ENCODE data around the gene FMNL1. TPM values are rescaled to one million over a fixed set of nuclear protein-coding genes. Genes with fewer than 3 reads are reported as not detected.
A peak's percentile ranks its signal among the peaks of the same experiment; 100 is the strongest.

FMNL1 gene
- polyA plus RNA-seq, 4 donors: 3.1 to 15.4 (median 6.9) TPM

- WGBS, 3 donors: 86 to 94% (median 92%) methylated on average over 2 of the region's 2 CpGs
- peaks cover 0 to 2% (median 0%) of the 10 kb centered on the region in 3 donors for H3K36me3 ChIP-seq (ENCODE audit: control insufficient read depth in 3 of 3, insufficient read depth in 2 of 3, low read depth in 1 of 3, low read length in 3 of 3)
- H3K4me3 ChIP-seq (ENCODE audit: low read depth in 1 of 3, low read length in 3 of 3): no peak overlapping the region
- DNase-seq (no peak), FAIRE-seq (no peak)
- H3K27ac ChIP-seq (ENCODE audit: low read depth in 1 of 3, low read length in 2 of 3): no peak overlapping the region
- peaks cover 0 to 13% (median 0%) of the 10 kb centered on the region in 3 donors for H3K4me1 ChIP-seq (ENCODE audit: control insufficient read depth in 3 of 3, insufficient read depth in 2 of 3, low read depth in 1 of 3, low read length in 2 of 3)
- H3K9me3 ChIP-seq (ENCODE audit: control insufficient read depth in 2 of 2, insufficient read depth in 1 of 2, low read depth in 1 of 2, low read length in 1 of 2): no peaks in the 10 kb centered on the region
- peaks cover 0 to 51% (median 0%) of the 10 kb centered on the region in 3 donors for H3K27me3 ChIP-seq (ENCODE audit: control insufficient read depth in 3 of 3, insufficient read depth in 3 of 3, low read length in 3 of 3)
These were observed 16.0 kb downstream of the FMNL1 start for GRCh38 chr17:45237686-45238085.

GRCh38 chr17:45238155-45238774 is 16.6 kb downstream of the FMNL1 start:
- FAIRE-seq (no peak), DNase-seq (no peak)
- Histone ChIP-seq H3K36me3 (ENCODE audit: control insufficient read depth in 3 of 3, insufficient read depth in 2 of 3, low read depth in 1 of 3, low read length in 3 of 3) (peaks cover 0 to 2% (median 0%) of the 10 kb centered on the region in 3 donors), H3K27ac (ENCODE audit: low read depth in 1 of 3, low read length in 2 of 3) (no peak overlapping the region), H3K27me3 (ENCODE audit: control insufficient read depth in 3 of 3, insufficient read depth in 3 of 3, low read length in 3 of 3) (peaks cover 0 to 48% (median 0%) of the 10 kb centered on the region in 3 donors), H3K9me3 (ENCODE audit: control insufficient read depth in 2 of 2, insufficient read depth in 1 of 2, low read depth in 1 of 2, low read length in 1 of 2) (no peaks in the 10 kb centered on the region), H3K4me3 (ENCODE audit: low read depth in 1 of 3, low read length in 3 of 3) (no peak overlapping the region), H3K4me1 (ENCODE audit: control insufficient read depth in 3 of 3, insufficient read depth in 2 of 3, low read depth in 1 of 3, low read length in 2 of 3) (peaks cover 0 to 13% (median 0%) of the 10 kb centered on the region in 3 donors)
- 95 to 99% (median 97%) methylated on average over 6 to 7 of the region's 7 CpGs for WGBS, 3 donors

DNA sequence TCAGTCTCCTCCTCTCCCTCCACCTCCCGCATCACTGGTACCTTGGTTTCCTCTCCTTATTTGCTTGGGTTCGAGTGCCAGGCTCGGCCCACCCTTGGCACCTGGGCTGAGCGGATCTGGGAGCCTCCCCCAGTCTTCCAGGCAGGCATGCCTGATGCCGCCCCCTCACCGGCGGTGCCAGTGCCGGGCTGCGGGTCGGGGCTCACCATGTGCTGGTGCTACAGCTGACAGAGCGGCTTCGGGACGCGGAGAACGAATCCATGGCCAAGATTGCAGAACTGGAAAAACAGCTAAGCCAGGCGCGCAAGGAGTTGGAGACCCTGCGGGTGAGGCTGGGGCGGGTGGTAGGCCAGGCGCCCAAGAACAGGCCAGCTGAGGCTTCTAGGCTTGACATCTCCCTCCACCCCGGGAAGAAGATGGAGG is 19.2 kb downstream of the FMNL1 start:
- no peak for FAIRE-seq
- 16 to 50% (median 38%) methylated on average over 20 to 21 of the region's 21 CpGs for WGBS, 3 donors
- H3K4me3 ChIP-seq (ENCODE audit: low read depth in 1 of 3, low read length in 3 of 3): peak overlapping the region in 1 of 3 donors; percentile 35

DNA sequence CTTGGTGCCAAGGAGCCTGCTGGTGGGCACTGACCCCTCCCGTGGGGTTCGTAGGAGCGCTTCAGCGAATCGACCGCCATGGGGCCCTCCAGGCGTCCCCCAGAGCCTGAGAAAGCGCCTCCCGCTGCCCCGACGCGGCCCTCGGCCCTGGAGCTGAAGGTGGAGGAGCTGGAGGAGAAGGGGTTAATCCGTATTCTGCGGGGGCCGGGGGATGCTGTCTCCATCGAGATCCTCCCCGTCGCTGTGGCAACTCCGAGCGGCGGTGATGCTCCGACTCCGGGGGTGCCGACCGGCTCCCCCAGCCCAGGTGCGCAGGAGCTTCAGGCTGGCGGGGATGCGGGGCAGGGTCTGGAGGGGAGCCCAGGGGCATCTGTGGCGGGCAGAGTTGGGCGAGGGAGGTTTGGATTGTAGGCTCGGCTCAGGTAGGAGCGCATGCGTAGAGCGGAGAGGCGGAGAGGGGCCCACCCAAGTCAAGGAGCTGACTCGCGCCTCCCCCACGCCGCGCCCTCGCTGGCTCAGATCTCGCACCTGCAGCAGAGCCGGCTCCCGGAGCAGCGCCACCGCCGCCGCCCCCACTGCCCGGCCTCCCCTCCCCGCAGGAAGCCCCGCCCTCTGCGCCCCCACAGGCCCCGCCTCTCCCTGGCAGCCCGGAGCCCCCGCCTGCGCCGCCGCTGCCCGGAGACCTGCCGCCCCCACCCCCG is 19.8 kb downstream of the FMNL1 start:
- H3K4me1 ChIP-seq (ENCODE audit: control insufficient read depth in 3 of 3, insufficient read depth in 2 of 3, low read depth in 1 of 3, low read length in 2 of 3): peaks cover 0 to 13% (median 0%) of the 10 kb centered on the region in 3 donors
- H3K36me3 ChIP-seq (ENCODE audit: control insufficient read depth in 3 of 3, insufficient read depth in 2 of 3, low read depth in 1 of 3, low read length in 3 of 3): peaks cover 0 to 11% (median 2%) of the 10 kb centered on the region in 3 donors
- no peak overlapping the region for H3K27ac ChIP-seq (ENCODE audit: low read depth in 1 of 3, low read length in 2 of 3)
- FAIRE-seq: no peak
- H3K4me3 ChIP-seq (ENCODE audit: low read depth in 1 of 3, low read length in 3 of 3): peak overlapping the region in 1 of 3 donors; percentile 35
- DNase-seq: peak in 1 of 2 donors; percentile 73
- 15 to 40% (median 22%) methylated on average over 32 to 62 of the region's 62 CpGs for WGBS, 3 donors
- peaks cover 0 to 43% (median 0%) of the 10 kb centered on the region in 3 donors for H3K27me3 ChIP-seq (ENCODE audit: control insufficient read depth in 3 of 3, insufficient read depth in 3 of 3, low read length in 3 of 3)
- no peaks in the 10 kb centered on the region for H3K9me3 ChIP-seq (ENCODE audit: control insufficient read depth in 2 of 2, insufficient read depth in 1 of 2, low read depth in 1 of 2, low read length in 1 of 2)

More for the DNA sequence above, 19.2 kb downstream of the FMNL1 start:
- H3K9me3 ChIP-seq (ENCODE audit: control insufficient read depth in 2 of 2, insufficient read depth in 1 of 2, low read depth in 1 of 2, low read length in 1 of 2): no peaks in the 10 kb centered on the region
- H3K4me1 ChIP-seq (ENCODE audit: control insufficient read depth in 3 of 3, insufficient read depth in 2 of 3, low read depth in 1 of 3, low read length in 2 of 3): peaks cover 0 to 13% (median 0%) of the 10 kb centered on the region in 3 donors
- peaks cover 0 to 8% (median 2%) of the 10 kb centered on the region in 3 donors for H3K36me3 ChIP-seq (ENCODE audit: control insufficient read depth in 3 of 3, insufficient read depth in 2 of 3, low read depth in 1 of 3, low read length in 3 of 3)
- no peak for DNase-seq
- no peak overlapping the region for H3K27ac ChIP-seq (ENCODE audit: low read depth in 1 of 3, low read length in 2 of 3)
- peaks cover 0 to 42% (median 0%) of the 10 kb centered on the region in 3 donors for H3K27me3 ChIP-seq (ENCODE audit: control insufficient read depth in 3 of 3, insufficient read depth in 3 of 3, low read length in 3 of 3)

DNA sequence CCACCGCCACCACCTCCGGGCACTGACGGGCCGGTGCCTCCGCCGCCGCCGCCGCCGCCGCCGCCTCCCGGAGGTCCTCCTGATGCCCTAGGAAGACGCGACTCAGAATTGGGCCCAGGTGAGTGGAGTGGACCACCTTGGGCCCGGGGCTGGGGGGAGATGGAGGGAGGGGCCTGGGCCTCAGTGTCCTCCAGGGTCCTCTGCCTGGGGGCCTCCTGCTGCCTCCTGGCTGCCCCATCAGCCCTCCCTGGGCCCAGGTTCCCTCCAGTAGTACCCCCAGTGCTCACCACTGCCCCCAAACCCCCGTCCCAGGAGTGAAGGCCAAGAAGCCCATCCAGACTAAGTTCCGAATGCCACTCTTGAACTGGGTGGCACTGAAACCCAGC is 20.3 kb downstream of the FMNL1 start:
- peaks cover 0 to 41% (median 0%) of the 10 kb centered on the region in 3 donors for H3K27me3 ChIP-seq (ENCODE audit: control insufficient read depth in 3 of 3, insufficient read depth in 3 of 3, low read length in 3 of 3)
- FAIRE-seq (no peak), DNase-seq (no peak)
- no peaks in the 10 kb centered on the region for H3K9me3 ChIP-seq (ENCODE audit: control insufficient read depth in 2 of 2, insufficient read depth in 1 of 2, low read depth in 1 of 2, low read length in 1 of 2)
- peaks cover 0 to 11% (median 2%) of the 10 kb centered on the region in 3 donors for H3K36me3 ChIP-seq (ENCODE audit: control insufficient read depth in 3 of 3, insufficient read depth in 2 of 3, low read depth in 1 of 3, low read length in 3 of 3)
- 29 to 41% (median 30%) methylated on average over 5 to 18 of the region's 18 CpGs for WGBS, 3 donors
- H3K4me3 ChIP-seq (ENCODE audit: low read depth in 1 of 3, low read length in 3 of 3): no peak overlapping the region
- no peak overlapping the region for H3K27ac ChIP-seq (ENCODE audit: low read depth in 1 of 3, low read length in 2 of 3)
- peaks cover 0 to 19% (median 0%) of the 10 kb centered on the region in 3 donors for H3K4me1 ChIP-seq (ENCODE audit: control insufficient read depth in 3 of 3, insufficient read depth in 2 of 3, low read depth in 1 of 3, low read length in 2 of 3)

DNA sequence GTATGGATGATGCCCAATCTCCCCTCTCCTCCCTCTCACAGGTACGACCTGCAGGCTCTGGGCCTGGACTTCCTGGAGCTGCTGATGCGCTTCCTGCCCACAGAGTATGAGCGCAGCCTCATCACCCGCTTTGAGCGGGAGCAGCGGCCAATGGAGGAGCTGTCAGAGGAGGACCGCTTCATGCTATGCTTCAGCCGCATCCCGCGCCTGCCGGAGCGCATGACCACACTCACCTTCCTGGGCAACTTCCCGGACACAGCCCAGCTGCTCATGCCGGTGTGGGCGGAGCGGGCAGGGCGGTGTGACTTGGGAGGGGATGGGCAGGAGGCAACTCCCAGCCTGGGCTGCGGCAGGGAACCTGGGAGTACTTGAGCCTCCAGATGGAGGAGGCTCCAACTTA is 22.1 kb downstream of the FMNL1 start:
- Histone ChIP-seq H3K9me3 (ENCODE audit: control insufficient read depth in 2 of 2, insufficient read depth in 1 of 2, low read depth in 1 of 2, low read length in 1 of 2) (no peaks in the 10 kb centered on the region), H3K27ac (ENCODE audit: low read depth in 1 of 3, low read length in 2 of 3) (no peak overlapping the region), H3K4me3 (ENCODE audit: low read depth in 1 of 3, low read length in 3 of 3) (no peak overlapping the region), H3K27me3 (ENCODE audit: control insufficient read depth in 3 of 3, insufficient read depth in 3 of 3, low read length in 3 of 3) (peaks cover 0 to 35% (median 0%) of the 10 kb centered on the region in 3 donors), H3K4me1 (ENCODE audit: control insufficient read depth in 3 of 3, insufficient read depth in 2 of 3, low read depth in 1 of 3, low read length in 2 of 3) (peaks cover 0 to 25% (median 0%) of the 10 kb centered on the region in 3 donors), H3K36me3 (ENCODE audit: control insufficient read depth in 3 of 3, insufficient read depth in 2 of 3, low read depth in 1 of 3, low read length in 3 of 3) (peaks cover 0 to 11% (median 2%) of the 10 kb centered on the region in 3 donors)
- no peak for FAIRE-seq
- peak in 1 of 2 donors; percentile 80 for DNase-seq
- WGBS, 3 donors: 34 to 77% (median 42%) methylated on average over 18 of the region's 18 CpGs

GRCh38 chr17:45244725-45245656 is 23.3 kb downstream of the FMNL1 start:
- Histone ChIP-seq H3K4me1 (ENCODE audit: control insufficient read depth in 3 of 3, insufficient read depth in 2 of 3, low read depth in 1 of 3, low read length in 2 of 3) (peaks cover 0 to 31% (median 0%) of the 10 kb centered on the region in 3 donors), H3K27ac (ENCODE audit: low read depth in 1 of 3, low read length in 2 of 3) (no peak overlapping the region), H3K36me3 (ENCODE audit: control insufficient read depth in 3 of 3, insufficient read depth in 2 of 3, low read depth in 1 of 3, low read length in 3 of 3) (peaks cover 0 to 15% (median 2%) of the 10 kb centered on the region in 3 donors), H3K4me3 (ENCODE audit: low read depth in 1 of 3, low read length in 3 of 3) (no peak overlapping the region), H3K9me3 (ENCODE audit: control insufficient read depth in 2 of 2, insufficient read depth in 1 of 2, low read depth in 1 of 2, low read length in 1 of 2) (no peaks in the 10 kb centered on the region), H3K27me3 (ENCODE audit: control insufficient read depth in 3 of 3, insufficient read depth in 3 of 3, low read length in 3 of 3) (peaks cover 0 to 30% (median 0%) of the 10 kb centered on the region in 3 donors)
- WGBS, 3 donors: 84 to 90% (median 86%) methylated on average over 21 of the region's 21 CpGs
- no peak for DNase-seq
- FAIRE-seq: no peak

GRCh38 chr17:45246338-45246737 is 24.7 kb downstream of the FMNL1 start:
- Histone ChIP-seq H3K36me3 (ENCODE audit: control insufficient read depth in 3 of 3, insufficient read depth in 2 of 3, low read depth in 1 of 3, low read length in 3 of 3) (peaks cover 0 to 25% (median 2%) of the 10 kb centered on the region in 3 donors), H3K9me3 (ENCODE audit: control insufficient read depth in 2 of 2, insufficient read depth in 1 of 2, low read depth in 1 of 2, low read length in 1 of 2) (no peaks in the 10 kb centered on the region), H3K4me3 (ENCODE audit: low read depth in 1 of 3, low read length in 3 of 3) (peak overlapping the region in 1 of 3 donors; percentile 81), H3K27ac (ENCODE audit: low read depth in 1 of 3, low read length in 2 of 3) (no peak overlapping the region), H3K4me1 (ENCODE audit: control insufficient read depth in 3 of 3, insufficient read depth in 2 of 3, low read depth in 1 of 3, low read length in 2 of 3) (peaks cover 0 to 21% (median 0%) of the 10 kb centered on the region in 3 donors), H3K27me3 (ENCODE audit: control insufficient read depth in 3 of 3, insufficient read depth in 3 of 3, low read length in 3 of 3) (peaks cover 0 to 17% (median 0%) of the 10 kb centered on the region in 3 donors)
- no peak for FAIRE-seq
- no peak for DNase-seq
- WGBS, 3 donors: 79 to 81% (median 80%) methylated on average over 8 of the region's 8 CpGs

Measured in small intestine (tissue), 7 donors.